ENCODE measurements around the gene SIRPG. TPM values are rescaled to one million over a fixed set of nuclear protein-coding genes. Genes with fewer than 3 reads are reported as not detected.

Gene SIRPG
- polyA plus RNA-seq, 1 of the 3 experiments (the other 2 are of a cell fraction) = not detected

- DNase-seq = no peak
- Histone ChIP-seq H4K20me1 (ENCODE audit: insufficient read depth) (no peaks in the 10 kb centered on the region), H3K4me3 (ENCODE audit: low read depth in 2 of 2, low read length in 1 of 2) (no peak overlapping the region), H3F3A (replicated peaks; ENCODE audit: insufficient read depth) (no peaks in the 10 kb centered on the region), H3K79me2 (ENCODE audit: insufficient read depth) (no peaks in the 10 kb centered on the region), H3K36me3 (replicated peaks in 1 of 2; ENCODE audit: control insufficient read depth in 1 of 2, insufficient read depth in 2 of 2, low read length in 1 of 2) (no peaks in the 10 kb centered on the region), H3K9me2 (no peaks in the 10 kb centered on the region), H2AFZ (ENCODE audit: low read depth) (no peak overlapping the region), H3K9ac (no peak overlapping the region), H3K4me2 (no peak overlapping the region), H3K4me1 (ENCODE audit: control insufficient read depth in 1 of 2, insufficient read depth in 2 of 2, low read depth in 1 of 2, low read length in 1 of 2) (no peaks in the 10 kb centered on the region), H3K9me3 (no peaks in the 10 kb centered on the region), H3K27me3 (ENCODE audit: insufficient read depth) (no peaks in the 10 kb centered on the region; the same call in 1 of the 2 replicates), H3K27ac (ENCODE audit: low read depth in 2 of 2, low read length in 1 of 2) (no peak overlapping the region)
- CTCF ChIA-PET = no interaction called here
- TF ChIP-seq NRF1 (IDR thresholded peaks at IDR 0.05; ENCODE audit: low read depth, low read length) (no peak), CTCF (IDR thresholded peaks at IDR 0.05) (no peak), SIN3A (IDR thresholded peaks at IDR 0.05; ENCODE audit: borderline replicate concordance, low read depth, low read length) (no peak), YY1 (IDR thresholded peaks at IDR 0.05; ENCODE audit: low read depth) (no peak), TAF1 (IDR thresholded peaks at IDR 0.05; ENCODE audit: borderline replicate concordance, low read depth, low read length) (no peak), CHD2 (IDR thresholded peaks at IDR 0.05; ENCODE audit: low read length, partially characterized antibody) (no peak), TEAD4 (IDR thresholded peaks at IDR 0.05; ENCODE audit: borderline replicate concordance, insufficient read depth) (no peak), USF1 (IDR thresholded peaks at IDR 0.05; ENCODE audit: borderline replicate concordance, low read depth) (no peak), GABPA (IDR thresholded peaks at IDR 0.05; ENCODE audit: low read depth) (no peak), FOXM1 (IDR thresholded peaks at IDR 0.05; ENCODE audit: low read depth) (no peak), ELF1 (IDR thresholded peaks at IDR 0.05) (no peak), MAX (IDR thresholded peaks at IDR 0.05; ENCODE audit: low read depth) (no peak), RAD21 (IDR thresholded peaks at IDR 0.05; ENCODE audit: low read length) (no peak), NFIC (IDR thresholded peaks at IDR 0.05; ENCODE audit: borderline replicate concordance) (no peak), MEF2A (IDR thresholded peaks at IDR 0.05; ENCODE audit: borderline replicate concordance, low read depth) (no peak), PBX3 (IDR thresholded peaks at IDR 0.05) (no peak)
- WGBS (ENCODE audit: low lambda C conversion rate) = 19% methylated on average over 5 of the region's 5 CpGs
- POLR2A ChIA-PET = no interaction called here
Measured at GRCh38 chr20:1685304-1686052, 27.9 kb upstream of the SIRPG start.
